ENCODE measurements around the gene GRM7.

DNA sequence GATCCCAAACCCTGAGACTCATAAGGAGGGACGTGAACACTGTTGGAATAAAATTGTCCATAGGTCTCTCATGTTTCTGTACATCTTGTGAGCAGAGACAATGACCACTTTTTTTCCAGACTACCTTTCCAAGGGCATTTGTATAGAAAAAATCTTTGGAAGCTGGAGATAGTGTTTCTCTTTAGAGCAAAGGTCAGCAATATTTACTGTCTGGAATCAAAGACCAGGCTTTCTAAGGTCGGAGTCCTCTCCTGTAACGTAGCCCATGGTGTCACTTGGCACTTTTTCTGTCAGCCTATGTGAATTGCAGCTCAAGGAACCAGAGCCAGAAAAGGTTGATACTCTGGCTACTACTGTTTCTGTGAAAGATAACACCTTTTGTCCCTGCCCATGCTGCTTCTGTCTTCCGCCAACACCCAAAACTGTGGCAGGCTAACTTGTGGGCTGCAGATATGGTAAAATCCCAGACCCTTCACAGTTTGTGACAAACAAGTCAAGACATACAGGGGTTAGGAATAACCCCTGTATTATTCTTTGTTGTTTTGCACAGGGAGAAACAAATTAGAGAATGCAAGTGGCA lies 578.3 kb downstream of the GRM7 start:
- TF ChIP-seq, protein P1, sequence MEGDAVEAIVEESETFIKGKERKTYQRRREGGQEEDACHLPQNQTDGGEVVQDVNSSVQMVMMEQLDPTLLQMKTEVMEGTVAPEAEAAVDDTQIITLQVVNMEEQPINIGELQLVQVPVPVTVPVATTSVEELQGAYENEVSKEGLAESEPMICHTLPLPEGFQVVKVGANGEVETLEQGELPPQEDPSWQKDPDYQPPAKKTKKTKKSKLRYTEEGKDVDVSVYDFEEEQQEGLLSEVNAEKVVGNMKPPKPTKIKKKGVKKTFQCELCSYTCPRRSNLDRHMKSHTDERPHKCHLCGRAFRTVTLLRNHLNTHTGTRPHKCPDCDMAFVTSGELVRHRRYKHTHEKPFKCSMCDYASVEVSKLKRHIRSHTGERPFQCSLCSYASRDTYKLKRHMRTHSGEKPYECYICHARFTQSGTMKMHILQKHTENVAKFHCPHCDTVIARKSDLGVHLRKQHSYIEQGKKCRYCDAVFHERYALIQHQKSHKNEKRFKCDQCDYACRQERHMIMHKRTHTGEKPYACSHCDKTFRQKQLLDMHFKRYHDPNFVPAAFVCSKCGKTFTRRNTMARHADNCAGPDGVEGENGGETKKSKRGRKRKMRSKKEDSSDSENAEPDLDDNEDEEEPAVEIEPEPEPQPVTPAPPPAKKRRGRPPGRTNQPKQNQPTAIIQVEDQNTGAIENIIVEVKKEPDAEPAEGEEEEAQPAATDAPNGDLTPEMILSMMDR (IDR thresholded peaks at IDR 0.05): no peak
- no peak for TF ChIP-seq POLR2AphosphoS5 (IDR thresholded peaks at IDR 0.05)
